Natural killer cell (primary cell): Measurements from ENCODE around the gene PIEZO1. TPM values are rescaled to one million over a fixed set of nuclear protein-coding genes. Genes with fewer than 3 reads are reported as not detected.

Experiments used
- ATAC-seq, 3 donors: fragments of 150-1000 bp in 2 of 3; fragments of 200-7000 bp in 1 of 3; cut with Tn5 transposase; 1 replicate in 1 of 3; 2 replicates in 2 of 3; pipeline ENCODE4 v1.10.0; 2021; ENCODE audit warnings: mild to moderate bottlenecking in 2 of 3, moderate library complexity in 2 of 3
- DNase-seq, 2 donors: peaks; one replicate each; pipeline versions ENCODE4 v3.0.0 to v3.0.0-alpha.2; 2013 to 2021; ENCODE audit warnings: mixed read lengths in 1 of 2
- H3K27ac ChIP-seq: one replicate; pipeline ENCODE4 v1.5.1; 2013; ENCODE audit warnings: mild to moderate bottlenecking, low read length
- H3K27me3 ChIP-seq: one replicate; pipeline ENCODE4 v1.6.1; 2013; ENCODE audit warnings: low read length; ENCODE audit not compliant: control insufficient read depth, insufficient read depth
- H3K36me3 ChIP-seq: one replicate; pipeline ENCODE4 v1.6.1; 2013; ENCODE audit warnings: low read length; ENCODE audit not compliant: control insufficient read depth, insufficient read depth
- H3K4me1 ChIP-seq: one replicate; pipeline ENCODE4 v1.6.1; 2013; ENCODE audit warnings: low read length; ENCODE audit not compliant: control insufficient read depth, insufficient read depth
- H3K4me3 ChIP-seq: one replicate; pipeline ENCODE4 v1.5.1; 2013; ENCODE audit warnings: low read length
- H3K9me3 ChIP-seq: one replicate; pipeline ENCODE4 v1.6.1; 2013; ENCODE audit warnings: low read length; ENCODE audit not compliant: control insufficient read depth, insufficient read depth
- H3K27ac Mint-ChIP-seq, 2 donors: one replicate each; pipeline ENCODE4 v1.8.0; 2022; ENCODE audit warnings: mild to moderate bottlenecking in 2 of 2, mixed read lengths in 2 of 2, moderate library complexity in 1 of 2
- H3K27me3 Mint-ChIP-seq, 2 donors: one replicate each; pipeline ENCODE4 v1.8.0; 2022; ENCODE audit warnings: low read depth in 2 of 2, mixed read lengths in 2 of 2
- H3K36me3 Mint-ChIP-seq: one replicate; pipeline ENCODE4 v1.8.0; 2022; ENCODE audit warnings: mixed read lengths
- H3K4me1 Mint-ChIP-seq, 2 donors: one replicate each; pipeline ENCODE4 v1.8.0; 2022; ENCODE audit warnings: mixed read lengths in 2 of 2
- H3K4me3 Mint-ChIP-seq: one replicate; pipeline ENCODE4 v1.8.0; 2022; ENCODE audit warnings: mild to moderate bottlenecking, moderate library complexity, mixed read lengths
- H3K9me3 Mint-ChIP-seq, 2 donors: one replicate each; pipeline ENCODE4 v1.8.0; 2022; ENCODE audit warnings: mixed read lengths in 2 of 2
- WGBS: methylation state at CpG from one replicate; pipeline ENCODE4 v1.1.7; 2013; ENCODE audit warnings: missing lambda C conversion rate; ENCODE audit not compliant: insufficient coverage; 5-methylcytosine and 5-hydroxymethylcytosine counted together
- intact Hi-C: fragments of 100-400 bp; cut with micrococcal nuclease; formaldehyde crosslinking; loops from one replicate; pipeline ENCODE4 v1.14.2; 2022
- total RNA-seq, 4 donors: library from RNA; stranded (reverse); fragments of 120-200 nt in 1 of 4; gene quantifications; one replicate each; pipeline versions ENCODE4 v1.2.3 to v1.2.4, GENCODE V29; 2013 to 2022
- TF ChIP-seq, protein P1 (sequence below): fragments of 200-600 bp; IDR thresholded peaks from one replicate; pipeline ENCODE4 v1.8.0; 2022; ENCODE audit warnings: antibody characterized with exemption

The PIEZO1 gene
- total RNA-seq, 3 donors from 2014 or later (not counting 1 experiment from before 2014, with no cell fraction given) = 172 to 197 (median 183) TPM

DNA sequence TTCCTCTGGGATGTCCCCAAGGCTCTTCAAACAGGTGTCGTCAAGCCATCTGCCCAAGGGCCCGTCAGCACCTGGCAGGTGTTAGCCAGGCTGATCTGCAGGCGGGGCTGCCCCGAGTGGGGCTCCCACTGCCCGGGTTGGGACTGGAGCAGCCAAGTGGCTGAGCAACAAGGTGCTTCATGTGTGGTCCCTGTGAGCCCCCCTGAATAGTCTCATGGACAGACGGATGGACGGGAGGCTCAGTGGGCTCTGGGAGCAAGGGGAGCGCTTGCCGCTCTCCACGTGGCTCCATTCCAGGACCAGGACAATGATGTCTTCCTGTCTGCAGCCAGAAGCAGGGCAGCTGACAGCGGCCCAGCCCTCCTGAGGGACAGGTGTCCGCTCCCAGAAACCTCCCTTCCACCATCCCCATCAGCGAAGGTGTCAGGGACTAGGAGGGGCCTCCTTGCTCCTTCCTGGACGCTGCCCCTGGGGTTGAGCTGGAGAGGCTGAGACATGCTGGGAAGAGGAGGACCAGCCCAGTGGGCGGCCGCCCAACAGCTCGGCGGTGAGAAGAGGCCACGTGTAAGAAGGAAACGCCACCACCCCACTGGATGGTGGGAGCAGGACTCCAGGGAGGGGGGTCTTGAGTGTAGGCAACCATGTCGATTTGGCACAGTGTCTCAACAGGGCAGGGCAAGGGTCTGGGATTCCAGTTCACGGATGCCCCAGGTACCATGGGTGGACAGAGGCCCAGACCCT, 108.3 kb downstream of the PIEZO1 start:
- no peaks in the 10 kb centered on the region for H3K27me3 Mint-ChIP-seq
- peaks cover 0 to 6% of the 10 kb centered on the region in 2 donors for H3K4me1 Mint-ChIP-seq
- ATAC-seq (no peak), DNase-seq (no peak)
- no peaks in the 10 kb centered on the region for H3K36me3 Mint-ChIP-seq
- intact Hi-C loops = no loop called here
- Histone ChIP-seq H3K4me1 (peaks cover 13% of the 10 kb centered on the region), H3K27me3 (no peaks in the 10 kb centered on the region), H3K36me3 (peaks cover 26% of the 10 kb centered on the region), H3K4me3 (no peak overlapping the region), H3K9me3 (no peaks in the 10 kb centered on the region), H3K27ac (no peak overlapping the region)
- 94% methylated on average over 22 of the region's 22 CpGs for WGBS
- no peak overlapping the region for H3K4me3 Mint-ChIP-seq
- no peaks in the 10 kb centered on the region for H3K9me3 Mint-ChIP-seq
- TF ChIP-seq, protein P1, sequence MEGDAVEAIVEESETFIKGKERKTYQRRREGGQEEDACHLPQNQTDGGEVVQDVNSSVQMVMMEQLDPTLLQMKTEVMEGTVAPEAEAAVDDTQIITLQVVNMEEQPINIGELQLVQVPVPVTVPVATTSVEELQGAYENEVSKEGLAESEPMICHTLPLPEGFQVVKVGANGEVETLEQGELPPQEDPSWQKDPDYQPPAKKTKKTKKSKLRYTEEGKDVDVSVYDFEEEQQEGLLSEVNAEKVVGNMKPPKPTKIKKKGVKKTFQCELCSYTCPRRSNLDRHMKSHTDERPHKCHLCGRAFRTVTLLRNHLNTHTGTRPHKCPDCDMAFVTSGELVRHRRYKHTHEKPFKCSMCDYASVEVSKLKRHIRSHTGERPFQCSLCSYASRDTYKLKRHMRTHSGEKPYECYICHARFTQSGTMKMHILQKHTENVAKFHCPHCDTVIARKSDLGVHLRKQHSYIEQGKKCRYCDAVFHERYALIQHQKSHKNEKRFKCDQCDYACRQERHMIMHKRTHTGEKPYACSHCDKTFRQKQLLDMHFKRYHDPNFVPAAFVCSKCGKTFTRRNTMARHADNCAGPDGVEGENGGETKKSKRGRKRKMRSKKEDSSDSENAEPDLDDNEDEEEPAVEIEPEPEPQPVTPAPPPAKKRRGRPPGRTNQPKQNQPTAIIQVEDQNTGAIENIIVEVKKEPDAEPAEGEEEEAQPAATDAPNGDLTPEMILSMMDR = no peak
- H3K27ac Mint-ChIP-seq = no peak overlapping the region

DNA sequence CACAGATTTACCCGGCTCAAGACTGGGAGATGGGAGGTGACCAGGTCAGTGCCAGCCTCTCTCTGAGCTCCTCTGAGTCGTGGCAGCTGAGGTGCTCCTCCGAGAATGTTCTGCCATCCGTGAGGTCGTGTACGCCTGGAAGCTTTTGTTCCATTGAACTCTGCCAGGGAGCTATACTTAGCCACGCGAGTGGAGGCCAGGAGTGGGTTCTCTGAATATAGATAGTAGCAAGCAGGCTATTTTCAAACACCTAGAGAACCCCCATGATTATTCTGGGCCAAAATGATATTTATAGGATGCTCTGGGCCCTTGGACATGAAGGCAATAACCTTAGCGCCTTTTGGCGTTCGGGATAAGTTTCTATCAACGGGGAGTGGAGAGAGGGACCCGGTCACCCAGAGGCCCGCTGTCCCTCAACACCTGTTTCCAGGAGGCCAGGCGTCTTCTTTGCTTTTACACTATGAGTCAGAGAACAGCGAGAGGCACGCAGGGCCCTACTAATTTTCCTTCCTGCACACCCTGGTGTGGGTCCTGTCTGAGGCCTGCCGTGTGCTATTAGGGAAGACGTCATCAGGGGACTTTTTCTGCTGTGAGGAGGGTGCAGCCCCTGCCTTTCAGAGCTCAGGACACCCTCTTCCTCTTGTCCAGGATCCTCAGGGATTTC, 111.2 kb downstream of the PIEZO1 start:
- no peaks in the 10 kb centered on the region for H3K9me3 ChIP-seq
- no peaks in the 10 kb centered on the region for H3K4me1 ChIP-seq
- no peak overlapping the region for H3K27ac ChIP-seq
- Mint-ChIP-seq H3K27ac (no peak overlapping the region), H3K36me3 (no peaks in the 10 kb centered on the region), H3K27me3 (no peaks in the 10 kb centered on the region), H3K4me3 (no peak overlapping the region), H3K9me3 (no peaks in the 10 kb centered on the region), H3K4me1 (no peaks in the 10 kb centered on the region)
- 88% methylated on average over 19 of the region's 19 CpGs for whole genome bisulfite sequencing
- no peak for DNase-seq
- TF ChIP-seq, protein P1 = no peak
- peaks cover 16% of the 10 kb centered on the region for H3K36me3 ChIP-seq
- intact Hi-C loops = no loop called here
- H3K27me3 ChIP-seq = no peaks in the 10 kb centered on the region
- H3K4me3 ChIP-seq = no peak overlapping the region
- no peak for ATAC-seq

DNA sequence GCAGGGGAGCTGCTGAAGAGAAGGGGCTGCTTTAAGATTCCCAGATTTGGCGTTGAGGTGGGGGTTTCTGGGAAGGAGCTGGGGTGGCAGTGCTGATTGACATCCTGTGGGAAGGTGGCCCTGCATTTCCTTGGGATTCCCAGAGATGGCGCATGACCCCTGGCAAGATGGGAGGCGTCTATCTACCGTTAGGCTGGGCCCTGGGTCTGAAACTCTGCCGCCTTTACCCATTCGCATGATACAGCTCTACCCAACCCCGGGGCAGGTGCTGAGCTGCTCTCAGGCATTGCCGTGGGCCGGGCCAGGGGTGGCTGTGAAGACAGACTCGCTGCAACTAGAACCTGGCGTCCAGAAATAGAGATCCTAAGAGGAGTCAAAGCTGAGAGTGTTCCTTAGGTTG, 112.2 kb downstream of the PIEZO1 start:
- Histone ChIP-seq H3K4me3 (no peak overlapping the region), H3K27me3 (no peaks in the 10 kb centered on the region), H3K27ac (no peak overlapping the region), H3K4me1 (no peaks in the 10 kb centered on the region), H3K36me3 (peaks cover 6% of the 10 kb centered on the region), H3K9me3 (no peaks in the 10 kb centered on the region)
- Mint-ChIP-seq H3K4me3 (no peak overlapping the region), H3K9me3 (no peaks in the 10 kb centered on the region), H3K27ac (no peak overlapping the region), H3K27me3 (no peaks in the 10 kb centered on the region), H3K36me3 (no peaks in the 10 kb centered on the region), H3K4me1 (no peaks in the 10 kb centered on the region)
- TF ChIP-seq, protein P1 = no peak
- intact Hi-C loops = no loop called here
- no peak for DNase-seq
- 89% methylated on average over 11 of the region's 11 CpGs for WGBS
- ATAC-seq = no peak
